CD4-positive, alpha-beta T cell treated with Interleukin-4 for 1 hour (primary cell): Measurements from ENCODE around the gene MKS1.

ENCODE experiments used
- DNase-seq, 2 donors: peaks; one replicate each; pipeline ENCODE4 v3.0.0-alpha.2; 2020 to 2022

Gene MKS1

DNA sequence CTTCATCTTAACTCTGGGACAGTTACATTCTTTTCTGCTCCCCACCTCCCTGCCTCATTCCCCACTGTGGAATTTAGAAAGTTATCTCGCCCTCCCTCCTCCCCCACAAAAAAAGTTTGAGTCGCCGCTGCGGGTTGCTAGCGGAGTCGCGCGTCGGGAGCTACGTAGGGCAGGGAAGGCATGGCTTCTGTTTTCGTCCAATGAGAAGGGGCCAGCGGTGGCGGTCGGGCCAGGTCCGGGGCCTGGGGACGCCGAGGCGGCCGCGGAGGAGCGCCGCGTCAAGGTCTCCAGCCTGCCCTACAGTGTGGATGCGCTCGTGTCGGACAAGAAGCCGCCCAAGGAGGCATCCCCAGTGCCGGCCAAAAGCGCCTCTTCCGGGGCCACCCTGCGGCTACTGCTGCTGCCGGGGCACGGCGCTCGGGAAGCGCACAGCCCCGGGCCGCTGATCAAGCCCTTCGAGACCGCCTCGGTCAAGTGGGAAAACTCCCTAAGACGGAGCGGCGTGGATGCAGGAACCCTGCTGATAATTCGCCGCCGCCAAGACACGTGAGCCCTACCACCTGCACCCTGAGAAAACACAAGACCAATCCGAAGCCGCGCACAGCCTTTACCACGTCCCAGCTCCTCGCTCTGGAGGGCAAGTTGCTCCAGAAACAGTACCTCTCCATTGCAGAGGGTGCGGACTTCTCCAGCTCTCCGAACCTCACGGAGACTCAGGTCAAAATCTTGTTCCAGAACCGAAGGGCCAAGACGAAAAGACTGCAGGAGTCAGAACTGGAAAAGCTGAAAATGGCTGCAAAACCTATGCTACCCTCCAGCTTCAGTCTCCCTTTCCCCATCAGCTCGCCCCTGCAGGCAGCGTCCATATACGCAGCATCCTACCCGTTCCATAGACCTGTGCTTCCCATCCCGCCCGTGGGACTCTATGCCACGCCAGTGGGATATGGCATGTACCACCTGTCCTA, 61.9 kb downstream of the MKS1 start:
- DNase-seq, result peak; percentile 55 to 68
